NCI-H1436 treated with DMSO at 0.1 percent for 48 hours (cell line): ENCODE data around the gene HLA-DOA.

Source experiments
- DNase-seq: peaks from one replicate; lab custom pipeline; 2025; lab: John Stamatoyannopoulos, UW

HLA-DOA gene

DNA sequence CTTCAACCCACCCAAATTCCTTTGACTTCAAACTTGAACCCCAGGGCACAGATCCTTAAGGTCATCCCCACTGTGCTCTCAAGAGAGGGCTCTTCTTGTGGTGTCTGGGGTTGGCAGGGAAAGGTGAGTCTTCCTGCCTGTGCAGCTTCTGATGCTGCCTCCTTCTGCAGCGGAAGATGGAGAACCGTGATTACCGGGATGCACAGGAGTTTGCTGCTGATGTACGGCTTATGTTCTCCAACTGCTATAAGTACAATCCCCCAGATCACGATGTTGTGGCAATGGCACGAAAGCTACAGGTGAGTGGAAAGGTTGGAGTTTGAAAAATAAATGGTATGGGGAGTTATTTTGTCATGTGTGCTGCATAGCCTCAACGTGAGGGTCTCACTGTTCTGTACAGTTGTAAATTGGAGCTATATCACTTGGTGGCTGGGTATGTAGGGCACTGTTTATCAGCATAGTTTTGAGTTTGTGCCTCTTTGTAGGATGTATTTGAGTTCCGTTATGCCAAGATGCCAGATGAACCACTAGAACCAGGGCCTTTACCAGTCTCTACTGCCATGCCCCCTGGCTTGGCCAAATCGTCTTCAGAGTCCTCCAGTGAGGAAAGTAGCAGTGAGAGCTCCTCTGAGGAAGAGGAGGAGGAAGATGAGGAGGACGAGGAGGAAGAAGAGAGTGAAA, 32.0 kb downstream of the HLA-DOA start:
- no peak for DNase-seq

- DNase-seq = no peak
Measured at GRCh38 chr6:32976334-32977069, 32.9 kb downstream of the HLA-DOA start.

- DNase-seq = no peak
Measured at GRCh38 chr6:32975886-32976285, 33.5 kb downstream of the HLA-DOA start.

- DNase-seq = no peak
Measured at GRCh38 chr6:32974541-32975308, 34.7 kb downstream of the HLA-DOA start.

GRCh38 chr6:32974016-32974333, 35.4 kb downstream of the HLA-DOA start:
- no peak for DNase-seq

DNA sequence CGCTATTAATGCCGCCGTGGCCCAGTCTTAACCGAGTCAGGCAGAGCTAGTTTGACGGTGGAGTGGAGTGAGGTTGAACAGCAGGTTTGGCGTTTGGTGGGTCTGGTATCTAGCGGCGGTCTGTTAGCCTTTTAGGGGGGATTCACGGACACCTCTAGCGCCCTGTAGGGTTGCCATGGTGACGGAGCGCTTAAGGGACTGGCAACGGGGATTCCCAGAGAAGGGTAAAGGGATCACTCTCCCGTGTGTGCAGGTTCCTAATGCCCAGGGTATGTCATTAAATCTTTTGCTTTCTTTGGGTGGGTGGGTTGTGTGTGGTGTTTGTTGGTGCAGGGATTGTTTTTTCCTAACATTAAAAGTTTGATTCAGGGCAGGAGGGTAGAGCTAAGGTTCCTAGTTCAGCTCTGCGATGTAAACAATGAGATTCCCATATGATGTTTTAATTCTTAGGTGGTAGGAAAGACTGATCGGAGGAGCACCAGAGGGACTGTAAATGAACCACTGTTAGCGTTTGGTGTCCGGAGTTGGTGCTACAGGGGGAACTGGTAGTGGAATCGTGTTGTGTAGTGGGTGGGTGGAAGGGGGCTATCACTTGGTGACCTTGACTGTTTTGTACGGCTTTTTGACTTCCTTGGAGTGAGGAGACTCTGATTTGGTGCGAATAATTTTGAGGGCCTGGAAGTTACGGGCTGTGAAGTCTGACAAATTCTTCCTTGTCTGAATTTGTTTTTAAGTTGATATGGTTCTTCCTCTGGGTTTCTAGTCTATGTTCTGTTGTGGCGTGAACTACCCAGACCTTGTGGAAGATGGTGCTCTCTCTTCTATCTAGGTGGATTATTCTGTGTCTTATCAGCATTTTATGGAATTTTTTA, 36.0 kb downstream of the HLA-DOA start:
- DNase-seq = no peak

- no peak for DNase-seq
Measured at GRCh38 chr6:32972353-32973143, 36.8 kb downstream of the HLA-DOA start.

DNA sequence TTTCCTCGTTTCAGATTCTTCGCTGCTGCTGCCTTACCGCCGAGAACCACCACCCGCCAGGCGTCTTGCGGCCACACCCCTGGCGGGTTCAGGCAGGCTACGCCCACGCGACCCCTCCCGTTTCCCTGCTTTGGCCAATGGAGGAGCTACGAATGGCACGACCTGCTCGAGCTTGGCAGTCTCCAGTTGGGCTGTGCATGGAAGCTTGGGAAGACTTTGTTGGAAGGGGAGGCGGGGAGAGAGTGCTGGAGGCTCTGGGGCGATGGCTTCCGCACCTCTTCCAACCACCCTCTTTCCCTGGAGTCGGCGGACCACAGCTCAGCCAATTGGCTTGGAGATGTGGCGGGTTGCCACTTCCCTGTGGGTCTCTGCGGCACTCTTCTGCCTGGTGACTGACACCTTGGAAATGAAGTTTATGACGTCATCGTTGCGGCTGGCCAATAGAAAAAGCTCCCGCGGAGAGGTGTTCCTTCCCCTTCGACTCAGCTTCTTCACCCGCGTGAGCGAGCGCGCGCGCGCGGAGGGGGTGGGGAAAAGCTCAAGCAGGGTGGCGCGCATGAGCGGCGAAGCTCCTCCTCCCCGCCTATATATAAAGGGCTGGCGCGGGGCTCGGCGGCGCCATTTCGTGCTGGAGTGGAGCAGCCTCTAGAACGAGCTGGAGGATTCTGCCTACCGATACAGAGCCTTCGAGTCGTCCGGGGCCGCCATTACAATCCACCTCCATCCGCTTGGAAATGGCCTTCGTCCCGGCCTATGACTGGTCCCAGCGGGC, 37.6 kb downstream of the HLA-DOA start:
- peak; percentile 97 for DNase-seq

DNA sequence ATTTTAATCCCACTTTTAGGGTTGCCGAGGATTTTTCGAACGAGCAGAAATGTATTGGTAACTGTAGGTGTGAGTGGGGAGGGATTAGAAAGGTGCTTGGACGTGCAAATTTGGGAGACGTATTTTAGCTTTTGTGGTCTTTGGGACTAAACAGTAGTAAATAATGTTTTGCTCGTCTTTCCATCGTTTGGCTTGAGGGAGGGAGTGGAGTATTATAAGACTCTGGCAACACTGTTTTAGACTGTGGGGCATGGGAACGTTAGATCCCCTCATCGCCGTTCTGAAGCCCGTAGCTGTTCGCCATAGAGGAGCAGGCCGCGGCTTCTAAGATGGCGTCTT, 38.2 kb downstream of the HLA-DOA start:
- DNase-seq = no peak

DNA sequence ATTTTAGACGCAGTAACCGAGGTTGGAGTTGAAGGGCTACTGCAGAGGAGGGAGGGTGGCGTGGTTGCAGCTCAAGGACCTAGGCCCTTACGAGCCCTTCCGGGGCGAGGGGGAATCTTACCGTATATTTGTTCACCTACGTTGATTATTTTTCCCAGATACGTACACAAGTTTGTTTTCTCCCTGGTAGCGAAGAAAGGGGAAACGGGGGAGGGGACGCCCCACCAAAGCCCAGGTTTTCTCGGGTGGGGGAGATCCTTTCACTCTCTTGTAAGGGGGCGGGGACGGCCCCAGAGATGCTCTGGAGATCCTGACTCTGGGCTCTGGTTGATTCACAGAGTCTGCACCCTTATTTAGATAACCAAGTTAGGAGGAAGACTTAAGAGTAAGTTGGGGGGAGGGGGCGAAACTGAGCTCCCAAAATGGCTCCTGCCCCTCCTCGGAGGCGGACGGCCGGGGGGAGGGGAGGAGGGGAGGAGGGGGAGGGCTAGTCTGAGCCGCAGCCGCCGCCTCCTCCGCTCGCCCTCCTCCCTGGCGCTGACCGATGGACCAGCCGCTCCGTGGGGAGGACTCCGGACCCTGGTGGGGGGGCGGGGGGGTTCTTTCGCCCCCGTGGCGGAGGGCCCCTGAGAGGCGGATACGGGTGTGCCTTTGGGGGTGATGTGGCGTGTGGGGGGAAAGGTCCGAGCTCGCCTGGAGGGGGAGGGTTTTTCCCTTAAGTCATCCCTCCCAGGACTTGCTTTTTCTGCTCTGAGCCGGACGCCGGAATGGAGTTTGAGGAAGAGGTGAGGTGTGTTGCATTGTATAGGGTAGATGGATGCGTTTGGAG, 38.8 kb downstream of the HLA-DOA start:
- no peak for DNase-seq

GRCh38 chr6:32969685-32970412, 39.5 kb downstream of the HLA-DOA start:
- no peak for DNase-seq

GRCh38 chr6:32968867-32969684, 40.3 kb downstream of the HLA-DOA start:
- no peak for DNase-seq

DNA sequence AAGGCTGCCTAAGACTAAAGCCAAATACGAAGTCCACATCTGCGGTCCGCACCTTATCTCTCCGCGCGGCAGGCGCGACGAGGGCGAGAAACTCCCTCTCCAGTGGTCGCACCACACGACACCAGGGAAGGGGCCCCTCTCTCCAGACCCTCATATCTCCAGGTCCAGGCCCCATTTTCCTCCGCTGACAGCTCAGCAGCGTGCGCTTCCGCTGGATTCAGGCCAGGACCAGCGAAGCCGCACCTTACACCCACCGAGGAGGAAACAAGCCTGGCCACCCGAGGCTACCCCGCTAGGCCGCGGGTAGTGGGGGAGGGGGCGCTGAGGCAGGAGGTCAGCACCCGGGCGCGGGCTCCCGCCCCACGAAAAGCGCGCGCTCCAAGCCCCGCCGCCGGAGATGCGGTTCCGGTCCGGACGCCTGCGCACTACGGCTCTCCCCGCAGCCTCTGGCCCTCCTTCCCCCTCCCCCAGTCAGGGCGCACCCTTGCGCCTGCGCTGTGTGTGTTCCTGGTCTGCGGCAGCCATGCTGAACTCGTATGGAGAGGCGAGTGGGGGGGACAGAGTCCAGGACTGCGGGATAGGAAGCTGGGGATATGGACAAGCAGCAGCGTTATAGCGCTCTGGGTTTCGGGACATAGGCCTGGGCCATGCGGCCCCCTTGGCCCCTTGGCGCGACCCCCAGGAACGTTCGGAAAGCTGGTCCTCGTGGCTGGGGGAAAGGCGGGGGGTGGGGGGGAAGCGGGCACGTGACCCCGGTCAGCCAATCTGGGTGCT, 41.1 kb downstream of the HLA-DOA start, which contains the start of gene BRD2:
Gene BRD2, plus strand, starts transcription at position 502 of the 774 bp plus-strand sequence. CDS start 4,305 bp downstream, outside the sequence.
- peak; percentile 83 for DNase-seq

GRCh38 chr6:32967151-32968091, 42.0 kb downstream of the HLA-DOA start:
- DNase-seq = no peak

GRCh38 chr6:32964776-32965175, 44.6 kb downstream of the HLA-DOA start:
- DNase-seq = no peak

DNA sequence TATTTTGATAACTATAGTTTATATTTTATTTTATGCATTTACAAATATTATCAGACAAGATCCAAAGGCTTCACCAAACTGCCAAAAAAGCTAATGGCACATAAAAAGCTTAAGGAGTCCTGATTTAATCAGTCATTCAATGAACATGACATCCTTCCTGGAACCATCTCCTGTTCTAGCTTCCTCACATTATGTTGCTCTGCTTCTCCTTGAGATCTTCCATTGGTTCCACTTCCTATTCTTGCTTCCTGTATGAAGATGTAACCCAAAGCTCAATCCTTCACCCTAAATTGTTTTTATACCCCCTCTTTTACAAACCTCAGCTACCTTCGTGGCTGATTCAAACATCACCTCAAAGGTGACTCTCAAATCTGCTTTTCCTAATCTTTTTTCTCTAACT, 45.5 kb downstream of the HLA-DOA start:
- DNase-seq = no peak
